Chondrocyte (in vitro differentiated cells): ENCODE data around the gene SRL. TPM values are rescaled to one million over a fixed set of nuclear protein-coding genes. Genes with fewer than 3 reads are reported as not detected.
"Not testable (repeated sequence)": the region's sequence is repeated elsewhere in the genome, so short reads cannot be mapped to it uniquely, and the experiment has no call there.

Experiments
- DNase-seq: peaks from one replicate; pipeline ENCODE4 v3.0.0; 2021; ENCODE audit warnings: mixed read lengths, low spot score
- H3K27ac Mint-ChIP-seq: one replicate; pipeline ENCODE4 v1.8.0; 2021; ENCODE audit warnings: mild to moderate bottlenecking, moderate library complexity, mixed read lengths; ENCODE audit not compliant: unreplicated experiment
- H3K27me3 Mint-ChIP-seq: 2 replicates; pipeline ENCODE4 v1.8.0; 2021; ENCODE audit warnings: low read depth, mixed read lengths
- H3K36me3 Mint-ChIP-seq: 2 replicates; pipeline ENCODE4 v1.8.0; 2021; ENCODE audit warnings: low read depth, mixed read lengths
- H3K4me1 Mint-ChIP-seq: 2 replicates; pipeline ENCODE4 v1.8.0; 2021; ENCODE audit warnings: low read depth, mild to moderate bottlenecking, mixed read lengths
- H3K4me3 Mint-ChIP-seq: one replicate; pipeline ENCODE4 v1.8.0; 2021; ENCODE audit warnings: mild to moderate bottlenecking, moderate library complexity, mixed read lengths; ENCODE audit not compliant: unreplicated experiment
- H3K9me3 Mint-ChIP-seq: 2 replicates; pipeline ENCODE4 v1.8.0; 2021; ENCODE audit warnings: low read depth, mixed read lengths
- CTCF ChIP-seq: fragments of 200-600 bp; sonication (generic); IDR thresholded peaks from 2 replicates; pipeline ENCODE4 v1.5.0; 2021; ENCODE audit warnings: antibody characterized with exemption, mild to moderate bottlenecking, moderate library complexity
- total RNA-seq: library from RNA; stranded (reverse); gene quantifications from 3 replicates; pipeline ENCODE4 v1.2.1, GENCODE V29; 2021

SRL gene
- total RNA-seq, 1 donor from 2014 or later = not detected

GRCh38 chr16:4214215-4214621 is 27.7 kb downstream of the SRL start:
- DNase-seq = no peak
- H3K4me3 Mint-ChIP-seq = no peak overlapping the region
- no peaks in the 10 kb centered on the region for H3K36me3 Mint-ChIP-seq
- TF ChIP-seq CTCF = no peak
- H3K4me1 Mint-ChIP-seq = peaks cover 40% of the 10 kb centered on the region
- H3K27me3 Mint-ChIP-seq = no peaks in the 10 kb centered on the region
- H3K9me3 Mint-ChIP-seq = no peaks in the 10 kb centered on the region
- no peak overlapping the region for H3K27ac Mint-ChIP-seq

GRCh38 chr16:4213737-4214136 is 28.1 kb downstream of the SRL start:
- no peak for TF ChIP-seq CTCF
- Mint-ChIP-seq H3K9me3 (no peaks in the 10 kb centered on the region), H3K36me3 (no peaks in the 10 kb centered on the region), H3K4me1 (peaks cover 36% of the 10 kb centered on the region), H3K27ac (no peak overlapping the region), H3K4me3 (no peak overlapping the region), H3K27me3 (no peaks in the 10 kb centered on the region)
- DNase-seq = no peak

- Mint-ChIP-seq H3K27ac (no peak overlapping the region), H3K36me3 (no peaks in the 10 kb centered on the region)
- DNase-seq = no peak
Measured at GRCh38 chr16:4212934-4213296, 29.0 kb downstream of the SRL start.

GRCh38 chr16:4212211-4212933 is 29.5 kb downstream of the SRL start:
- Mint-ChIP-seq H3K27ac (no peak overlapping the region), H3K36me3 (no peaks in the 10 kb centered on the region), H3K4me1 (peaks cover 22% of the 10 kb centered on the region), H3K9me3 (no peaks in the 10 kb centered on the region), H3K4me3 (no peak overlapping the region), H3K27me3 (no peaks in the 10 kb centered on the region)
- no peak for DNase-seq
- no peak for TF ChIP-seq CTCF

More at GRCh38 chr16:4212934-4213296, 29.0 kb downstream of the SRL start:
- no peak overlapping the region for H3K4me3 Mint-ChIP-seq
- H3K27me3 Mint-ChIP-seq = no peaks in the 10 kb centered on the region
- H3K9me3 Mint-ChIP-seq = no peaks in the 10 kb centered on the region
- peaks cover 28% of the 10 kb centered on the region for H3K4me1 Mint-ChIP-seq
- no peak for TF ChIP-seq CTCF

GRCh38 chr16:4211445-4212210 is 30.3 kb downstream of the SRL start:
- not testable (repeated sequence) for H3K27ac Mint-ChIP-seq

More at GRCh38 chr16:4211445-4212210, 30.3 kb downstream of the SRL start:
- H3K27me3 Mint-ChIP-seq, H3K36me3 Mint-ChIP-seq, H3K4me3 Mint-ChIP-seq, DNase-seq, H3K9me3 Mint-ChIP-seq: not testable (repeated sequence)
- peaks cover 18% of the 10 kb centered on the region for H3K4me1 Mint-ChIP-seq
